Neuronal stem cell (in vitro differentiated cells): Measurements from ENCODE around the gene ARID4B.
"Not testable (repeated sequence)": the region's sequence is repeated elsewhere in the genome, so short reads cannot be mapped to it uniquely, and the experiment has no call there.

ENCODE experiments used
- DNase-seq: peaks from one replicate; pipeline ENCODE4 v3.0.0-alpha.2; 2013; ENCODE audit warnings: low spot score
- H2AFZ ChIP-seq: one replicate; pipeline ENCODE4 v1.6.1; 2013; ENCODE audit warnings: mild to moderate bottlenecking, low read length, inconsistent platforms
- H2AK5ac ChIP-seq: 2 replicates; pipeline ENCODE4 v1.6.1; 2013; ENCODE audit warnings: low read depth, mild to moderate bottlenecking, inconsistent platforms, low read length, moderate library complexity, mixed read lengths
- H2BK120ac ChIP-seq: 2 replicates; pipeline ENCODE4 v1.6.1; 2013; ENCODE audit warnings: low read depth, mild to moderate bottlenecking, inconsistent platforms, low read length, moderate library complexity, mixed read lengths
- H2BK12ac ChIP-seq: one replicate; pipeline ENCODE4 v1.6.1; 2013; ENCODE audit warnings: low read length, inconsistent platforms
- H2BK15ac ChIP-seq: 2 replicates; pipeline ENCODE4 v1.6.1; 2013; ENCODE audit warnings: mild to moderate bottlenecking, low read length, inconsistent platforms, mixed read lengths
- H2BK5ac ChIP-seq: one replicate; pipeline ENCODE4 v1.6.1; 2013; ENCODE audit warnings: inconsistent platforms, mild to moderate bottlenecking, low read length, moderate library complexity
- H3K14ac ChIP-seq: one replicate; pipeline ENCODE4 v1.6.1; 2013; ENCODE audit warnings: low read length, inconsistent platforms
- H3K18ac ChIP-seq: 2 replicates; pipeline ENCODE4 v1.6.1; 2013; ENCODE audit warnings: low read length, inconsistent platforms
- H3K23ac ChIP-seq: 2 replicates; pipeline ENCODE4 v1.6.1; 2013; ENCODE audit warnings: low read depth, mild to moderate bottlenecking, mixed read lengths, low read length, inconsistent platforms; ENCODE audit not compliant: poor library complexity
- H3K27ac ChIP-seq: replicated peaks from 3 replicates; pipeline ENCODE4 v1.5.1; 2013; ENCODE audit warnings: low read length, inconsistent platforms
- H3K27me3 ChIP-seq, 3 experiments: 2 replicates each; pipeline ENCODE4 v1.6.1; 2013; ENCODE audit warnings: low read length in 3 of 3, mild to moderate bottlenecking in 2 of 3, inconsistent platforms in 1 of 3, low read depth in 1 of 3, mixed read lengths in 1 of 3, moderate library complexity in 1 of 3; ENCODE audit not compliant: control insufficient read depth in 3 of 3, insufficient read depth in 3 of 3
- H3K36me3 ChIP-seq, 2 donors: replicated peaks in 1 of 2; 2 replicates each; pipeline ENCODE4 v1.6.1; 2013; ENCODE audit warnings: low read length in 2 of 2; ENCODE audit not compliant: control insufficient read depth in 2 of 2, insufficient read depth in 2 of 2
- H3K4ac ChIP-seq: 2 replicates; pipeline ENCODE4 v1.6.1; 2013; ENCODE audit warnings: inconsistent platforms, mild to moderate bottlenecking, low read length, moderate library complexity
- H3K4me1 ChIP-seq, 2 donors: 1 replicate in 1 of 2; 2 replicates in 1 of 2; pipeline ENCODE4 v1.6.1; 2013; ENCODE audit warnings: low read length in 2 of 2, low read depth in 1 of 2; ENCODE audit not compliant: control insufficient read depth in 2 of 2, insufficient read depth in 1 of 2
- H3K4me2 ChIP-seq: one replicate; pipeline ENCODE4 v1.6.1; 2013; ENCODE audit warnings: mild to moderate bottlenecking, low read length, inconsistent platforms; ENCODE audit not compliant: insufficient read depth, poor library complexity, severe bottlenecking
- H3K4me3 ChIP-seq, 2 donors: 2 replicates each; pipeline ENCODE4 v1.5.1; 2013; ENCODE audit warnings: low read length in 2 of 2, mild to moderate bottlenecking in 2 of 2, inconsistent platforms in 1 of 2, moderate library complexity in 1 of 2
- H3K79me1 ChIP-seq: one replicate; pipeline ENCODE4 v1.6.1; 2013; ENCODE audit warnings: low read depth, mild to moderate bottlenecking, inconsistent platforms, low read length, moderate library complexity
- H3K9ac ChIP-seq: one replicate; pipeline ENCODE4 v1.6.1; 2013; ENCODE audit warnings: mild to moderate bottlenecking, low read depth, low read length, inconsistent platforms; ENCODE audit not compliant: poor library complexity
- H3K9me3 ChIP-seq, 2 donors: replicated peaks in 1 of 2; 2 replicates each; pipeline versions ENCODE3 to v1.6.1; 2013; ENCODE audit warnings: low read length in 2 of 2, mild to moderate bottlenecking in 2 of 2, inconsistent platforms in 1 of 2, low read depth in 1 of 2, mixed read lengths in 1 of 2, moderate library complexity in 1 of 2; ENCODE audit not compliant: control insufficient read depth in 2 of 2, insufficient read depth in 1 of 2
- H4K8ac ChIP-seq: one replicate; pipeline ENCODE4 v1.6.1; 2013; ENCODE audit warnings: low read depth, mild to moderate bottlenecking, inconsistent platforms, low read length, moderate library complexity
- H4K91ac ChIP-seq: one replicate; pipeline ENCODE4 v1.6.1; 2013; ENCODE audit warnings: low read length, low read depth, mild to moderate bottlenecking, inconsistent platforms; ENCODE audit not compliant: poor library complexity
- WGBS, 2 donors: extraction: QIAGEN DNeasy Blood & Tissue Kit; methylation state at CpG; one replicate each; pipeline ENCODE4 v1.1.7; 2013; ENCODE audit warnings: missing lambda C conversion rate in 2 of 2, mixed read lengths in 1 of 2; ENCODE audit not compliant: insufficient read length in 2 of 2, insufficient replicate concordance in 1 of 2; ENCODE audit errors: extremely low coverage in 2 of 2; 5-methylcytosine and 5-hydroxymethylcytosine counted together

ARID4B gene

GRCh38 chr1:235221653-235222375 lies 106.2 kb downstream of the ARID4B start:
- H3K79me1 ChIP-seq = no peaks in the 10 kb centered on the region
- H2BK15ac ChIP-seq = no peak overlapping the region
- H3K4me1 ChIP-seq = no peaks in the 10 kb centered on the region
- no peak overlapping the region for H3K9ac ChIP-seq
- H2BK120ac ChIP-seq = no peak overlapping the region
- H4K91ac ChIP-seq = no peak overlapping the region
- H3K4me2 ChIP-seq = no peak overlapping the region
- H3K27me3 ChIP-seq = no peaks in the 10 kb centered on the region
- H3K23ac ChIP-seq = no peak overlapping the region
- peaks cover 8 to 95% of the 10 kb centered on the region in 2 donors for H3K36me3 ChIP-seq
- no peaks in the 10 kb centered on the region for H3K9me3 ChIP-seq
- no peak overlapping the region for H3K27ac ChIP-seq
- H3K4ac ChIP-seq = no peak overlapping the region
- H4K8ac ChIP-seq = no peak overlapping the region
- H2BK5ac ChIP-seq = no peak overlapping the region
- H2BK12ac ChIP-seq = no peak overlapping the region
- H3K18ac ChIP-seq = no peak overlapping the region
- WGBS, 2 donors = no CpG with 5 or more reads among the region's 3 CpGs
- no peak overlapping the region for H3K4me3 ChIP-seq
- no peak for DNase-seq
- H2AFZ ChIP-seq = no peak overlapping the region
- no peak overlapping the region for H2AK5ac ChIP-seq
- H3K14ac ChIP-seq = no peak overlapping the region

DNA sequence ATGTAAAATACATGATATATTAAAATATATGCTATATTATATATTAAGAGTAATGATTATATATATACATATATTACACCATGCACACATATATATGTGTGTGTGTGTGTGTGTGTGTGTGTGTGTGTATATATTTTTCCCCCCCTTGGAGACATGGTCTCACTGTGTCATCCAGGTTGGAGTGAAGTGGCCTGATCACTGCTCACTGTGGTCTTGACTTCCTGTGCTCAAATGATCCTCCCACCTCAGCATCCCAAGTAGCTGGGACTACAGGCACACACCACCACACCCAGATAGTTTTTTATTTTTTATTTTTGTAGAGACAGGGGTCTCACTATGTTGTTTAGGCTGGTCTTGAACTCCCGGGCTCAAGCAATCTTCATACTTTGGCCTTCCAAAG lies 112.5 kb downstream of the ARID4B start:
- Histone ChIP-seq H2BK120ac (no peak overlapping the region), H3K4me1 (no peaks in the 10 kb centered on the region), H3K4me3 (no peak overlapping the region), H3K14ac (no peak overlapping the region), H3K9ac (no peak overlapping the region), H4K91ac (no peak overlapping the region), H2AK5ac (no peak overlapping the region), H3K9me3 (no peaks in the 10 kb centered on the region), H2AFZ (no peak overlapping the region), H2BK15ac (no peak overlapping the region), H3K4ac (no peak overlapping the region), H2BK12ac (no peak overlapping the region), H3K4me2 (no peak overlapping the region), H3K27ac (no peak overlapping the region), H3K27me3 (no peaks in the 10 kb centered on the region), H4K8ac (no peak overlapping the region), H3K79me1 (no peaks in the 10 kb centered on the region), H3K36me3 (peaks cover 3 to 96% of the 10 kb centered on the region in 2 donors), H3K18ac (no peak overlapping the region), H3K23ac (no peak overlapping the region), H2BK5ac (no peak overlapping the region)
- no CpG with 5 or more reads among the region's 1 CpG for WGBS, 2 donors
- DNase-seq = no peak

- H3K27me3 ChIP-seq, H3K4me1 ChIP-seq, H3K4me2 ChIP-seq, H3K23ac ChIP-seq, H2BK12ac ChIP-seq, H2AFZ ChIP-seq, H3K18ac ChIP-seq, H4K8ac ChIP-seq, H2BK15ac ChIP-seq, H3K4ac ChIP-seq, H4K91ac ChIP-seq, H3K4me3 ChIP-seq, H3K14ac ChIP-seq, H2BK5ac ChIP-seq, H3K27ac ChIP-seq, H3K9ac ChIP-seq, H3K79me1 ChIP-seq, H2BK120ac ChIP-seq, H3K9me3 ChIP-seq, DNase-seq, H2AK5ac ChIP-seq: not testable (repeated sequence)
- no CpG with 5 or more reads among the region's 2 CpGs for WGBS, 2 donors
- H3K36me3 ChIP-seq = peaks cover 4 to 96% of the 10 kb centered on the region in 2 donors
These were observed 113.0 kb downstream of the ARID4B start for GRCh38 chr1:235214962-235215361.

DNA sequence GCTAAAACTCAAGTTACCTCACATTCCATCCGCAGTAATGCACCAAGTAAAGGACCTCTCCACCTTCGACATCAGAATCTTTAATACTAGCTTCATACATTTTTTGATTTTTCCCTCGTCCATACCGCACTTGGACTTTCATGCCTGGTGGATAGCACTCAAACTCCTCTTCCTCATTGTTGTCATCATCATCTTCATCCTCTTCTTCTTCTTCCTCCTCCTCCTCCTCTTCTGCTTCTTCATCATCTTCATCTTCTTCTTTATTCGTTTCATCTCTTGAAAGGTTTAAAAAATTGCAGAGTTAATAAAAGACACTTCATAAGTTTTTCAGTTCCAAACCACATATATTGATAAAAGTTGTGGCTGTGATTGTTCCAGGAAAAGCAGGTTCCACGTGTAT lies 114.2 kb downstream of the ARID4B start:
- no peak overlapping the region for H3K18ac ChIP-seq
- no peak overlapping the region for H3K9ac ChIP-seq
- H2AFZ ChIP-seq = no peak overlapping the region
- H3K36me3 ChIP-seq = peaks cover 8 to 96% of the 10 kb centered on the region in 2 donors
- no peaks in the 10 kb centered on the region for H3K27me3 ChIP-seq
- no peak overlapping the region for H2BK5ac ChIP-seq
- no peak overlapping the region for H2BK12ac ChIP-seq
- H3K4ac ChIP-seq = no peak overlapping the region
- WGBS, 2 donors = no CpG with 5 or more reads among the region's 6 CpGs
- H2BK120ac ChIP-seq = no peak overlapping the region
- no peak overlapping the region for H2BK15ac ChIP-seq
- H3K9me3 ChIP-seq = no peaks in the 10 kb centered on the region
- no peak overlapping the region for H3K23ac ChIP-seq
- no peak overlapping the region for H4K91ac ChIP-seq
- H3K4me2 ChIP-seq = no peak overlapping the region
- H2AK5ac ChIP-seq = no peak overlapping the region
- H3K4me3 ChIP-seq = no peak overlapping the region
- no peaks in the 10 kb centered on the region for H3K4me1 ChIP-seq
- H3K27ac ChIP-seq = no peak overlapping the region
- no peak overlapping the region for H3K14ac ChIP-seq
- DNase-seq = no peak
- no peak overlapping the region for H4K8ac ChIP-seq
- H3K79me1 ChIP-seq = no peaks in the 10 kb centered on the region
